ENCODE measurements around the gene VPS36.

VPS36 gene

GRCh38 chr13:52366291-52366690, 84.1 kb downstream of the VPS36 start:
- Histone ChIP-seq H3K27me3 (ENCODE audit: control insufficient read depth in 5 of 5, insufficient read depth in 4 of 5, low read length in 5 of 5) (no peaks in the 10 kb centered on the region), H3K4me3 (ENCODE audit: low read depth in 1 of 5, low read length in 5 of 5) (no peak overlapping the region), H3K27ac (ENCODE audit: low read depth, low read length) (no peak overlapping the region), H3K9ac (ENCODE audit: low read length in 5 of 5) (no peak overlapping the region), H3K4me1 (ENCODE audit: control insufficient read depth in 5 of 5, insufficient read depth in 5 of 5, low read length in 5 of 5) (no peaks in the 10 kb centered on the region), H3K36me3 (ENCODE audit: control insufficient read depth in 5 of 5, insufficient read depth in 5 of 5, low read length in 5 of 5) (no peaks in the 10 kb centered on the region), H3K9me3 (ENCODE audit: control insufficient read depth in 5 of 5, low read length in 5 of 5) (no peaks in the 10 kb centered on the region)
